ENCODE data around the gene PIAS4.

- TF ChIP-seq EZH2 (IDR thresholded peaks at IDR 0.05; ENCODE audit: insufficient read depth, poor library complexity, severe bottlenecking) (no peak), EZH2phosphoT487 (IDR thresholded peaks at IDR 0.05; ENCODE audit: insufficient read depth, low read depth) (no peak)
Measured at GRCh38 chr19:3985643-3986259, 21.8 kb upstream of the PIAS4 start.
